Left colon (tissue), 2 donors: ENCODE measurements around the gene ERG28. TPM values are rescaled to one million over a fixed set of nuclear protein-coding genes. Genes with fewer than 3 reads are reported as not detected.

Experiments
- ATAC-seq: fragments of 200-7000 bp; cut with Tn5 transposase; one replicate; pipeline ENCODE4 v1.9.1; 2020; ENCODE audit warnings: mild to moderate bottlenecking, moderate library complexity
- DNase-seq, 2 donors: peaks; one replicate each; pipeline ENCODE4 v3.0.0-alpha.2; 2020
- intact Hi-C, 2 donors: fragments of 100-400 bp; cut with DNase I in 1 of 2; cut with micrococcal nuclease in 1 of 2; formaldehyde crosslinking; loops; one replicate each; pipeline versions ENCODE4 v1.11.2 to v1.14.0; 2022; cut with DNase I, micrococcal nuclease
- total RNA-seq, 2 donors: library from RNA; stranded (reverse); fragmentation: NEBNext Ultra II Directional; extraction: Animal tissue kit (Norgen Biotek cat#: 25700); gene quantifications; one replicate each; pipeline ENCODE4 v1.2.1, GENCODE V29; 2021
- donor health status: DM: no; HTN: no; CAD: no.
- donor health status: DM: yes; HTN: yes; CAD: no.

ERG28 gene
- total RNA-seq, 2 donors from 2014 or later, result 16.2 to 27.7 TPM

DNA sequence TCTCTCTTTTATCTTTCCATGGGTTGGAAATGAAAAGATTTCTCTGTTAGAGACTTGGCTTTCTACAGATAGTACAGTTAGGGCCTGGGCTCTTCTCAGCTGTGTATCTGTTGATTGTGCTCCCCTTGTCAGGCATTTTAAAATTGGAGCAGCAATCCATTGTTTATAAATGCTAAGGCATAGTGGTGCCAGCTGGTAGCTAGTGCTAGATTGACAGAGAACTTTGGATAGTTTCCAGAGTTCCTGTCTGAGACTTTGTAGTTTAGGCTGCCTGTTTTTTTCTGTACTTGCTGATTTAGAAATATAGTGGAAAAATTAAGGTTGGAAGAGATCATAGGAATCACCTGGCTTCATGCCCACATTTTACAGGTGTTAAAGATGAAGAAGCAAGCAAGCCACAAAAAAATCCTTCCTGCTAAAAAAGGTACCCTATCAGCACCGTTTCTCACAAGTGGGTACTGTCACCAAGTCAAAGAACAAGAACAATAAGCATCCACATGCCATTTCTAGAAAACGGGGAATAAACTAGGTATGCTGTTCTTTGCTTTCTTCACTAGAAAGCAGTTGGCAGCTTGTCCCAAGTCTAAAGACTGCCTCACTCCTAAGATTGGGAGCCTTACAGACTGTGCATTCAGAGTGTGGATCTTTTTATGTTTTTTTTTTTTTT lies 6.6 kb upstream of the ERG28 start:
- intact Hi-C loops, result no loop called here
- ATAC-seq, result no peak
- DNase-seq, result no peak

DNA sequence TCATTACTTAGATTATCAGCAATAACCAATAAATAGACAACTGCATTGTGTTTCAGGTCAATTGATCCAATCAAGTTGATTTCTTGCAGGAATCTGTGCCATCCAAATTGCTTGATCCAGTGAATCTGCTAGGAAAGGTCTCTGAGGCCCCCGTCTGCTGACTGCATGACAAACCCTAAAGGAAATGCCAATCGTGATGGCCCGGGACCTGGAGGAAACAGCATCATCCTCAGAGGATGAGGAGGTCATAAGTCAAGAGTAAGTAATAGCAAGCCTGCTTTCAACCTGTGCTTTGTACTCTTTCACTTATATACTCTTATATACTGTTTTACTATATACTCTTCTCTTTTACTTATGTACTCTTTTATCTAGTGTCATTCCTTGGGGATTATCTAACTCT lies 2.3 kb upstream of the ERG28 start:
- intact Hi-C loops, result no loop called here
- DNase-seq (no peak), ATAC-seq (no peak)

DNA sequence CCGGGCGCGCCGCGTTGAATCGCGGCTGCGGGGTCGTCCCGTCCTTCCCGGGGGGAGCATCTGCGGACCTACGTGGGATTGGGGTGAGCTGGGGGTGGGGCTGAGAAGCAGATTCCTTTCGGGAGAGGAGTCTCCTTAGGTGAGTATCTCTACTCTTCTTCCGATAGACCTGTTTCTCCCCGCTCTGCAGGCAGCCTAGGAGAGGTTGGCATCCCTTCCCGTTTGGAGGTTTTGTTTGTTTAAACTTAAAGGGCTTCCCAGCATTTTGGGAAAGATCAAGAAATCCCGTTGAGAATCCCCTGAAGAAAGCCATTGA lies 781 bp upstream of the ERG28 start:
- intact Hi-C loops, result no loop called here
- DNase-seq, result no peak
- ATAC-seq, result peak; percentile 23

- DNase-seq (no peak), ATAC-seq (no peak)
- intact Hi-C loops, result no loop called here
Measured at GRCh38 chr14:75660238-75660629, 442 bp downstream of the ERG28 start.

DNA sequence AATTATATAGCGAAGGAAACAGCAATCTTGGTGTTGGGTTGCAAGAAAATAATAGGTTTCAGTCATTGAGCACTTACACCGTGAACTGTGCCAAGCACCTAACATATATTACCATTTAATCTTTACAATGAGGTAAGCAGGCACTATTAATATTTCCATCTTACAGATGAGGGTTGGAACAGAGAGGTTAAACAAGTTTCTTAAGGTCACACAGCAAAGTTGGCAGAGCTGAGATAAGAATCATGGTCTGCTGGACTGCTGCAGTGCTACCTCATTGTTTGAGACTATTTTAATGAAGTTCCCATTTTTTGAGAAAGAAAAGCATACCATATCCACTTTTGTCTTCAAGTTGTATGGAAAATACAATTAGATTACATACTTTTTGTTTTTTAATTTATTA lies 1.7 kb downstream of the ERG28 start:
- DNase-seq, result no peak
- intact Hi-C loops, result no loop called here
- ATAC-seq, result no peak

- ATAC-seq (no peak), DNase-seq (no peak)
- intact Hi-C loops, result no loop called here
Measured at GRCh38 chr14:75657331-75657730, 3.3 kb downstream of the ERG28 start.

DNA sequence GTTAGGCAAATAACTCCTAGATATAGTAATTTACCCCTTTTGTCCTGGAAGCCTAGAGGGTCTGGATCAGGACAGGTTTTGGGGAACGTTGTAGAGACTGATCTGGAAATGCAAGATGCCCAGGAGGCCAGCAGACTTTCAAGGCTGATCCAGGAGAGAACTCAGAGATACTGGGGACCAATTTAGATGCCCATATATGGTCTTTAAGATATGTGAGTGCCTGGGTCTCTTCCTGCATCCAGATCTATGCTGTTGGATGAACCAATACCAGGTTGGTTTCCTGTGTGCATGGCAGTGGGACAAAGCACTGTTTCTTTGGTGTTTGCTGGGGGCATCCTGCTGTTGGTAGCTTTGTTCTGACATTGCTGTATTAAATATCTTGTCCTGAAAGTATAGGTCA lies 5.4 kb downstream of the ERG28 start:
- DNase-seq, result no peak
- no peak for ATAC-seq
- intact Hi-C loops, result loop anchor here in 1 of 2 donors (2.0 kb wide), 1 partner anchor 76 kb away; the partner anchor contains the start of gene FLVCR2

GRCh38 chr14:75654127-75654732 lies 6.4 kb downstream of the ERG28 start:
- peak; percentile 83 for ATAC-seq
- intact Hi-C loops, result loop anchor here (2.0 to 5.0 kb wide), 2 partner anchors 75 to 77 kb away; partner anchors contain the start of gene FLVCR2 (in 2 of the 2)
- DNase-seq, result peak; percentile 55 to 84

- DNase-seq (no peak), ATAC-seq (peak; percentile 52)
- intact Hi-C loops, result loop anchor here in 1 of 2 donors (5.0 kb wide), 1 partner anchor 76 kb away; the partner anchor contains the start of gene FLVCR2
Measured at GRCh38 chr14:75653563-75653962, 7.1 kb downstream of the ERG28 start.

DNA sequence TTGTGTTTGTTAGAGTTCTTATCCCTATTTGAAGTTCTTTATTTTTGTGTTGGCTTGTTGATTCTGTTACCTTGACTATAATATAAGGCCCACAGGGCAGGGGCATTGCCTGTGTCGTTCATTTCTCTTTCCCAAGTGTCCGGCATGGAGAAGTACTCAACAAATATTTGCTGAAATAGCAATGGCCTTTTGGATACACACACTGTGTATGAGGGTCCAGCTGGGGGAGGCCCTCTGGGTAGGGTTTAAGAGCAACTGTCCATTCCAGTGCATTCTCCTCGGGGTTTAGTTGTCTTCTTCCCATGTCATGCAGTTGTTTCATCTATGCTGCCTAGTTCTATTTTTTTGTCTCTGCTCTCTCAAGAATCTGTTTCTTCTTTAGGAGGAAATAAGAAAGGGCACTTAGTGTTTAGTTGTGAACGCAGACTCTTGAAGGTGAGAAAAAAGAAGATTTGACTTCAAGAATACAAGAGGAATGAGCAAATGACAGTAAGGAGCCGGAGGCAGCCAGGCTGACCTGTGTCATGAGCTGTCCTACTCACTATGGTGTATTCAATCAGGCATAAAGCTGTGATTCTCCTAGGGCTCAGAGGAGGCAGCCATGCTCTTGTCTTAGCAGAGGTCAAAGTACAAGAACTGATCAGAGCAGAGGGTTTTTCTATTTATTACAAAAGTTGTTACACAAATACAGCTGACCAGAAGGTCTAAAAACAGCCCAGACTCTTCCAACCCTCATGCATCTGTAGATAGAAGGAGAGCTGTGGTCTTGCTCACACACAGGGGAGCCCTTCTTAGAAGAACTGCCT lies 10.2 kb downstream of the ERG28 start:
- DNase-seq, result no peak
- intact Hi-C loops, result loop anchor here in 1 of 2 donors (5.0 kb wide), 1 partner anchor 73 kb away; the partner anchor contains the start of gene FLVCR2
- peak; percentile 45 for ATAC-seq

GRCh38 chr14:75649773-75650172 lies 10.9 kb downstream of the ERG28 start:
- no peak for ATAC-seq
- no peak for DNase-seq
- intact Hi-C loops, result loop anchor here in 1 of 2 donors (5.0 kb wide), 1 partner anchor 72 kb away; the partner anchor contains the start of gene FLVCR2

- intact Hi-C loops, result no loop called here
- ATAC-seq, result no peak
- no peak for DNase-seq
Measured at GRCh38 chr14:75649337-75649736, 11.3 kb downstream of the ERG28 start.

GRCh38 chr14:75648066-75648838 lies 12.4 kb downstream of the ERG28 start:
- intact Hi-C loops, result no loop called here
- no peak for ATAC-seq
- no peak for DNase-seq

- intact Hi-C loops, result no loop called here
- no peak for DNase-seq
- ATAC-seq, result no peak
Measured at GRCh38 chr14:75647640-75648039, 13.0 kb downstream of the ERG28 start.

- intact Hi-C loops, result no loop called here
- ATAC-seq (no peak), DNase-seq (no peak)
Measured at GRCh38 chr14:75646762-75647161, 13.9 kb downstream of the ERG28 start.

DNA sequence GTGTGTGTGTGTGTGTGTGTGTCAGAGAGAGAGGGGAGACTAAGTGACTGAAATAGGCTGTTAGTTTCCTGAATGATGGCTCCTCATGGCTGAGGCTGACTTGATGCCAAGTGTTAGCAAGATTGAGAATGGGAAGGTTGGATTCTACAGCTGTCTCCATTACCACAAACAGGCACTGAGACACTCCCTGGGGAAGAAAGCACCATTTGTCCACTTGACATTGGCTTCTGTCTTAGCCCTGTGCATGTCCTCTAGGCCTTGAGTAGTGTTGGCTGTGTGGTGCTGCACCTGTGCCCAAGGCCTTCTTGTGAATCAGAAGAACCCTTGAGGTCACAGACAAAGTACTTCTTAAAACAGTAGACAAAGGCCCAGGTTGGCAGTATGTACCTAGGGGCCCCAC lies 15.6 kb downstream of the ERG28 start:
- no peak for DNase-seq
- intact Hi-C loops, result no loop called here
- no peak for ATAC-seq

GRCh38 chr14:75643985-75644384 lies 16.7 kb downstream of the ERG28 start:
- intact Hi-C loops, result no loop called here
- DNase-seq (no peak), ATAC-seq (peak; percentile 48)

GRCh38 chr14:75640876-75641275 lies 19.8 kb downstream of the ERG28 start:
- intact Hi-C loops, result no loop called here
- DNase-seq, result no peak
- no peak for ATAC-seq

GRCh38 chr14:75636100-75636692 lies 24.5 kb downstream of the ERG28 start:
- DNase-seq (no peak), ATAC-seq (no peak)
- intact Hi-C loops, result no loop called here
